Stimulated activated CD8-positive, alpha-beta memory T cell treated with anti-CD3 and anti-CD28 coated beads, Interleukin-7, amount 100 ng/mL, for 4 hours (primary cell): ENCODE data around the gene HOXC10.

Experiments used
- DNase-seq, 2 donors: peaks; one replicate each; pipeline ENCODE4 v3.0.0-alpha.2; 2020; ENCODE audit warnings: low read depth in 2 of 2

HOXC10 gene

DNA sequence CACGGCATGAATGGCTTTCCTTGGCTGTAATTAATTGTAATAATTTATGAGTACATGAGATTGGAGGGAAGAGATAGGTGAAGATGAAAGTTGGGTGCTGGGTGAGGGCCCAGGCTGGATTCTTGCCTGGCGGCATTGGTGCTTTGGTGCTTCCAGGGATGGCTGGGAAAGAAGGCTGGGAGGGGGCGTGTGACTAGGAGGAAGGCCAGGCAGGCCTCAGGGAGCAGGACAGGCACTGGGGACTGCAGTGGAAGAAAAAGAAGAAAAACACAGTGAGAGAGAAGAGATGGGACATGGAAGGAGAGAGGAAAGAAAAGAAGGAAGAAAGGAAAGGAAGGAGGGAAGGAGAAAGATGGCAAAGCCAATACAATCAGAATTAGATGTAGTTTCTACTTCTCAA, 18.7 kb downstream of the HOXC10 start:
- no peak for DNase-seq

DNA sequence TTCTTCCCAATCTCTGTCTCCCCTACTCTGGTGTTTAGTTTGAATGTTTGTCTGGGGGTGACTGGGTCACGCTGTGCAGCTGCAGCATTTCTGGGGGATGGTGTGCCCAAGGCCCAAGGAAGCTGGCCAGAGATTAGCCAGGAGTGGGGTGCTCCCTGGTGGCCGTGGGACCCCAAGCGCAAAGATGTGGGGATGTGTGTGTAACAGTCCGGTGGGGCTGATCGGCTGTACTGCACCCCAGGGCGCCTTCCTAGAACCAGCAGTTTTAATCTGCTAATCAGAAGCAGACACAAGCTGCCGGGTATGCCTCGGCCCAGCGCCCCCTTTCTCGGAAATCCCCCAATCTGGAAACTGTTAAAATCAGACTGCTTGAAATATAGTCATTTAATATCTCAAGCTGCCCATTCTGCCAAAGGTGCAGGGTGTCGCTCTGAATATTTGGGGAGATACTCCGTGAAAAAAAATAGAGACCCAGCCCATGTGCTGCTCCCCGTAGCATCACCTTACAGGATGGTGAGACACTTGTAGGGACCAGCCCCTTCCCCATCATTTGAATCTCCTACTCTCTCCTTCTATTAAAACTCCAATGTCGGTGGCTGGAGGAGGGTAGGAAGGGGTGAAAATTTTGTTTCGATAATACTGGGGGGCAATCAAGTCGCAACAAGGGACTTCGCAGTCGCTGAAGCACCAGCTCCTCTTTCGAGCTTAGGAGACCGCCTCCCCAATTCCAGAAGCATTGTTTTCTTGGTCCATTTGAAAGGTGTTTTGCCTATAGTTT, 19.3 kb downstream of the HOXC10 start:
- no peak for DNase-seq

- DNase-seq: no peak
Observed at GRCh38 chr12:54004841-54005530, 20.0 kb downstream of the HOXC10 start.

DNA sequence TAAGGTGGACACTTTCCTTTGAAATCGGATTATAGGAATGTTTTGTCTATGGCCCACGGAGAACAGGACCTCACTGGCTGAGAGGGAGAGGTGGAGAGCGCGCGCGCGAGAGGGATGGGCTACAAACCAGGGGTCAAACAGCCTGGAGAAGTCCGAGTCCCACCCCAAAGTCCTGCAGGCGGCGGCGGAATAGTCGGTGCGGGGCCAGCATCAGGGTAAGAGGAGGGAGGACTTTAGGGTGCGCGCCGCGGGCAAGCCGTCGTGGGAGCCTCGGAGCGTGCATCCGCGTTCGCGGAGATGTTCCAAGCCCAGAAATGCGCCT, 20.5 kb downstream of the HOXC10 start:
- no peak for DNase-seq

DNA sequence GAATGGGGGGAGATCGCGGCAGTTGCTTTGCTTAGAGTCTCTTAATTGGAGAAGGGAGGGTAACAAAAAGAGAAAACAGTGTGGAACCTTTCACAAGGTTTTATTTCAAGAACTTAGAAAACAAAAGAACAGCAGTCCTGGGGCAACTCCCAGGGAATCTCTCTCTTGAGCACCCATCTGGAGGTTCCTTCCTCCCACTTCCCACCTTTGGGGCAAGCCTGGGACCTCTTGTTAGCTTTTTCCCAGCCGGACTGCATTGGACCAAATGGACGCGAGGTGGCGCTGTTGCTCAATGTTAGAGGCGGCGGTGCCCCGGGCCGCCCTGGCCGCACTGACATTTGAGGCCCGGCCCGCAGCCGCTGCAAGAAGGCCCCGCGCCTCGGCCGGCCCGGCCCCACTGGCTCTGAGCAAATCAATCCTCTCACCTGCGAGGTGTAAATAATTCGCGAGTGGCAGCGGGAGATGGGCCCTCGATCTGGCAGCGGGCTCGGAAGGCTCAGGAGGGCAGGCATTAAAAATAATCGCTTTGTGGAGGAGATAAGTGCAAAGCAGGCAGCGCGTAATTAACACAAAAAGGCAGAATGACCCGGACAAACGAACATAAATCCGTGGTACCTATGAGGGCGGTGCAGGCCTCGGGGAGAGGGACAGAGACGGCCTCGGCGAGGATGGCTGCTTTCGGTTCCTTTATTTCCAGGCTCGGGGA, 21.1 kb downstream of the HOXC10 start:
- DNase-seq: peak; percentile 62 to 64

- no peak for DNase-seq
Observed at GRCh38 chr12:54006559-54007220, 21.7 kb downstream of the HOXC10 start.

DNA sequence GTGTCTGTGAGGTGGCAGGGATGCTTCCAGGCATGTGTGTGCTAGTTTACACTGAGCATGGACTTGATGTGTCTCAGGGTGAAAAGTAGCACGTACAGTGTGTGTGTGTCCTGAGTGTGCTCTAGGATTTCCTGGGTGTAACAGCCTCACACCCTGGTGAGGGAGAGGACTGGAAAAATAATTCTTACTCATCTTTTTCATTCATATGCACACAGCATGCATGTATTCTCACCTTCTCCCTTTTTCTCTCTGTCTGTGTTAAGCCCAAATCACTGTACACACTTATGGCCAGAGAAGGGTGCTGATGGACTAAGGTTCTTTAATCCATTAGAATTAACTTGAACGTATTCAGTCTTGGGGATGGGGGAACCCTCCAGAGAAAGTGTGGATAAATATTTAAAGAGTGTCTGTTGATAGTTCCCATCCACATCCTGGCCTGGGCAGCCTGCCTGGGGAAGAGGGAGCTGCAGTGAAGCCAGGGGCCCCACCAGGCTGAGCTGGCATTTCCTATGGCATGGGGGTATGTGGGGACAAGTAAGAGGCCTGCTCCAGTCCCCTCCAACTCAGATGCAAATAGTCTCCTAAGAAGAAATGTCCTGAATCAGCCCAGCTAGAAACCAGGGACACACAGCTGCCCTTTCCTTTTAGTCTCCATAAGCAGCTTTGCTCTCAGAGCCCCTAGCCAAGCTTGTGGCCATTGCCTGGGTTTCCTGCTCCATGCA, 22.8 kb downstream of the HOXC10 start:
- no peak for DNase-seq

DNA sequence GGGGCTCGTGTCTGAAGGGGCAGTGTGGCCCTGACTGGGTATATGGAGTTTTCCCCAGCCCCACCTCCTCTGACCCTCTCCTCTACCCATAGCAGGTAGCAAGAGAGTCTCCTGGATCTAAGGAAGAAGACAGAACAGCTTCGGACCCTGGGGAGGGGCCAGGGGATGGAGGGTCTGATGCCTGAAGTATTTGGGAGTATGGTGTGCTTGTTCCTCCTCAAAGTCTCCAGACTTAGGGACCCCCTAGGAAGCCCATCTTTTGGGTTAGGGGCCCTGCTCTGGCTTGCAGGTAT, 23.3 kb downstream of the HOXC10 start:
- DNase-seq: no peak

- no peak for DNase-seq
Observed at GRCh38 chr12:54009171-54010052, 24.5 kb downstream of the HOXC10 start.

- DNase-seq: no peak
Observed at GRCh38 chr12:54010053-54010971, 25.4 kb downstream of the HOXC10 start.

- no peak for DNase-seq
Observed at GRCh38 chr12:54010972-54011664, 26.2 kb downstream of the HOXC10 start.

DNA sequence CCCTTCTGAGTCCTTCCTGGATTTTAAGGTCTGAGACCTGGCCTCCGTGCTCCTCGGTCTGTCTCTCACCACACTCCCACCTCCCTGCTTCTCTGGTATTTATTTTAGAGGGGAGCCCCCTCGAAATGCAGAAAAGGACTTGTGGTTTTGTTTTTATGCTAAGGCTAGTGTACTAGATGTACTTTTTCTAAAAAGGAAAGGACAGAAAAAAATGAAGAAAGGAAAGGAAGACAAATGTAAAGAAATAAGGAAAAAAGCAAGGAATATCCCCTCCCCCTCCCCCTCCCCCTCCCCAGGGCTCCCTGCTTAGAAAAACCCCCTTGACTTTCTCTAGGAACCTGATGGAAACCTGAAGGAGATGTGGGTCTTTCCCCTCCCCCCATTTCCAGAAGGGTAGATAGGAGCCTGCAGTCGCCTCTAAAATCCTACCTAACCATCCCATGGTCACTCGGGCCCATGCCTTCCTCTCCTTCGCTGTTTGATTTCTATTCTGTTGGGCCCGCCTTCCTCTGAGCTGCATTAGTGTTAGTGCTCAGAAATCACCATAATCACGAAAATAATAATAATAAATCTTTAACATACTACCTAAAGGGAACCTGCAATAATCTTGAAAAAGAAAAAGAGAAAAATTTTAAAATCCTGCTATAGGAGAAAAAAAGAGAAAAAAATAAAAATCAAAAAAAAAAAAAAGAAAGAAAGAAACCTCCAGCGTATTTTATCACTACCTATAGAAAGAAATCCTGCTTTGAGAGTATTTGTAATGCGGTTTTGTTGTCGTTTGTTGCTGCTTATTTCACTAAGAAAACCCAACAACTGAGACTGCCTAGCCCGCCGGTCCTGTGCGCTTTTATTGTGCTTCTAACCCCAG, 27.0 kb downstream of the HOXC10 start:
- DNase-seq: no peak

DNA sequence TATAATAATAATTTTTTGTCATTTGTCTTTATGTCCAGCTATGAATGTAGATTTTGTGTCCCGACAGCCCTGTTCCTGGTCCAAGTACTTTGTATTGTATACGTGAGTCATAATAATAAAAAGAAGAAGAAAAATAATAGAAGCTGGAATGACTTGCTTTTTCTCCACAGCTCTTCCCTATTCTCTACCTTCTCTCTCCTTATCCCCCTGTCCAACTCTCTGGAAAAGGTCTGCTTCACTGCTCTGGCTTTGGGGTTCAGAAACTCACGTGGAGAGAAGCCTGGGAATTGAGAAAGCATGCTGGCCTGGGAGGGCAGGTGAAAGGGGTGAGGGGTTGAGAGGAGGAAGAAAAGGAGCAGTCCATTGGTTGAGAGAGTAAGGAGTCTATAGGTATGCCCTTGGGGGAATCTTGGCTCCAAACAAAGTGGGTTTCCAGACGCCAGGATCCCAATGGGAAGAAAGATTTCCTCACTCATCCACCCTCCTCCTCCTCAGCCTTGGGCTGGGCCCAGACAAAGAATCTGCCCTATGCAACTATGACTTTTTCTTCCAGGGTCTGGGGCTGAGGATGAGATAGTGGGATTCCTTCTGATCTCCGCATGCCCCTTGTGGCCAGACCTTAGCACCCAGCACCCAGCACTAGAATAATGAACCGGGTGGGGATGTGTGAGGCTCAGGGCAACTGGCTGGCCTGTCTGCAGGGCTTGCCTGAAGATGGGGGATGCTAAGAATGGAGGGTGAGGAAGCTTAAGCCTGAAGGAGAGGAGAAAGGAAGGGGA, 27.9 kb downstream of the HOXC10 start:
- DNase-seq: no peak

DNA sequence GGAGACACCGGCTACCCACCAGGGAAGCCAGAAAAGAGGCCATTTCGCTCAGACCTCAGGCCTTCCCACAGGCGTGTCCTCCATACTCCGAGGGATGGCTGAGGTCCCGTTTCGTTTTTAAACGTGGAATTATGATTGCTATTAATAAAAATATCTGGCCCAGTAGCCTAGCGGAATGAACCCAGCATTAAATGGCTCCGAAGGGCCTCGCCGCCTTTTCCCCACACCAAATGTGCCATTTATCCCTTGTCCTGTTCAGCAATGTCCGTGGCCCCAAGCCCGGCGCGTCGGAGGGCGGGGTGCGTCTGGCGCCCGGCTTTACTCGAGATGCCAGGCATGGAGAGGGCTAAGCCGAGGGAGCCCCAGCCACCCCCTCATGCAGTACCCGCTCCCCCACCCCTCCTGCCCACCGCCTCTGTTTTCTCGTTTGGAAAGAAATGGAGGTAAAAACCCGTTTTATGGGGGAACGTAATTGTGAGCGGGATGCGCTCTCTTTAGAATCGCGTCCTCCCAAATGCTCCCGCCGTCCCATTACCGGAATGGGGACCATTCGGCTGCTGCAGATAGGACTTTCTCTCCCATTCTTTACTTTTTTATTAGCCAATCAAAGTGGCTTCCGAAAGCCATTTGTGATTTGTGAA, 29.6 kb downstream of the HOXC10 start:
- no peak for DNase-seq

DNA sequence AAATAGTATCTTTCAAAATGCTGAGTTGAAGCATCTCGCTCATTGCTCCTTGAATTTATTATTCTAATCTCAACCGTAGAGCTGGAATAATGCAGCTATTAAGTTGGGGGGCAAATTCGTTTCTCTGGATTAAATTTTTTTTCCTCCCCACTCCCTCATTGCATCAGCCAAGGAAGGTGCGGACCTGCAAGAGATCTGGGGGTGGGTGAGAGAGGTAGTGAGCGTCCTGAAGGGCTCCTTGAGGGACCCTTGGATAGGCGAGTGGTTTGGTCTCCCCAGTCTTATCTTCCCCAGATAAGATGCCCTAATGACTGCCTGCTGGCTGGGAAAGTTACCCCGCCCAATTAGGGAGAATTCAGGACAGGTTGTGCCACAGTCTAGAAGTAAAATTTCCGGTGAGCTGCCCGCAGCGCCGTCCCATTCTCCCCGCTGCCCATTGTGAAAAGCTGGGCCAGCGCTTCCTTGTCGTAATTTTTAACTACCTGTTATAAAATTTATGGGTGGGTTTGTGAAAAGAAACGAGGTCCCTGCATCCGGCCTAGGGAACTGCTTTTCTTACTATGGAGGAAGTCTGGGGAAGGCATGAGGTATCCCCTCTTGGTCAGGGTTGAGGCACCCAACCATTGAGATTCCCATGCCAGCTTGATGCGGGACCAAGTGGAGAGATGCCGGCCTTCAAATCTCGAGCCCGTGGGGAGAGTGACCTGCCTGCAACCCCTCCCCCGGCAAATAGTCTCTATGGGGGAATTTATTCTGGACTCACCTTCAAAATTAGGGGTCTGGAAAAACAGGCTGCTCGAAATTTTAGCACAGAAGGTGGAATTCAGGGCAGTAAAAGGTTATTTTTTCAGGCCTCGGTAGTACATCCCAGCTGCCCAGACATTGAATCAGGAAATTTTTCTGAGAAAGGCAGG, 30.3 kb downstream of the HOXC10 start:
- DNase-seq: no peak

DNA sequence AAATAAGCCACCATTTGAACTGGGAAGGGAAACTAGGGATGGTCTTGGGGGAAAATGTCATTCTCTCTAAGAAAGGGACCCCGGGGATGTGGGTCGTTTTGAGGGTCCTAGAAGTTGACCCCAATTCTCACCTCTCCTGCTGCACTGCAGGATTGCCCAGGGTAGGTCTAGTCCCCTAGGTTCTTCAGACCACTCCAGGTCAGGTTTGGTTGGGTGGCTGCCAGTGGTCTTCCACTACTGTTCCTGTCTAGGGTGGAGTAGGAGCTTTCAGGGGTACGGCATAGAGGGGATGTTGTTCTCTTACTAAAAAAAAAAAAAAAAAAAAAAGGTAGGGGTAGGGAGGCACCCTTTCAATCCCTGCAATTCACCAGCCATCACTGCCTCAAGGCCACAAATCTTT, 31.1 kb downstream of the HOXC10 start:
- no peak for DNase-seq
